Esophagus squamous epithelium (tissue), 5 donors: ENCODE results near the gene NCBP1. TPM values are rescaled to one million over a fixed set of nuclear protein-coding genes. Genes with fewer than 3 reads are reported as not detected.

ENCODE experiments used
- DNase-seq: peaks from one replicate; lab custom pipeline; 2025; lab: John Stamatoyannopoulos, UW
- H3K27ac ChIP-seq, 4 donors: fragments of 200-600 bp; sonication (generic); one replicate each; pipeline ENCODE4 v1.5.1; 2016 to 2019; ENCODE audit warnings: mild to moderate bottlenecking in 1 of 4
- H3K27me3 ChIP-seq, 4 donors: fragments of 200-600 bp; sonication (generic); 1 replicate in 3 of 4; 2 replicates in 1 of 4; pipeline versions ENCODE4 v1.5.1 to v1.6.0; 2017 to 2021; ENCODE audit warnings: antibody characterized with exemption in 1 of 4
- H3K36me3 ChIP-seq, 3 donors: fragments of 200-600 bp; sonication (generic); one replicate each; pipeline ENCODE4 v1.5.1; 2016 to 2019
- H3K4me1 ChIP-seq, 3 donors: fragments of 200-600 bp; sonication (generic); one replicate each; pipeline ENCODE4 v1.5.1; 2017 to 2019
- H3K4me3 ChIP-seq, 4 donors: fragments of 200-600 bp; sonication (generic); 1 replicate in 3 of 4; 2 replicates in 1 of 4; pipeline ENCODE4 v1.5.1; 2016 to 2019; ENCODE audit warnings: mild to moderate bottlenecking in 2 of 4, moderate library complexity in 1 of 4
- H3K9me3 ChIP-seq, 3 donors: fragments of 200-600 bp; sonication (generic); one replicate each; pipeline ENCODE4 v1.5.1; 2016 to 2019
- POLR2A ChIP-seq, 4 donors: fragments of 450-650 bp; IDR thresholded peaks; one replicate each; pipeline ENCODE4 v1.6.1; 2017; ENCODE audit warnings: antibody characterized with exemption in 4 of 4, mild to moderate bottlenecking in 4 of 4, moderate library complexity in 3 of 4
- WGBS, 2 donors: methylation state at CpG; one replicate each; pipeline ENCODE4 v1.1.5; 2018; 5-methylcytosine and 5-hydroxymethylcytosine counted together
- intact Hi-C: fragments of 100-400 bp; cut with DNase I; formaldehyde crosslinking; loops from one replicate; pipeline ENCODE4 v1.15.0; 2022
- total RNA-seq, 4 donors: library from RNA; depleted of rRNA; stranded (reverse); fragments of >200 nt; gene quantifications; one replicate each; pipeline ENCODE4 v1.1.0, GENCODE V29; 2016
- TF ChIP-seq, protein P1 (sequence below), 6 experiments: fragments of 450-650 bp in 4 of 6; fragments of 200-600 bp in 2 of 6; sonication (generic) in 2 of 6; IDR thresholded peaks; one replicate each; pipeline ENCODE4 v1.5.1; 2016 to 2019; ENCODE audit warnings: antibody characterized with exemption in 6 of 6, mild to moderate bottlenecking in 4 of 6, moderate library complexity in 4 of 6
- donor health status: DM: yes; HTN: yes; CAD: no.

NCBP1 gene
- total RNA-seq, 4 donors from 2014 or later, result 11.4 to 23.0 (median 16.4) TPM

DNA sequence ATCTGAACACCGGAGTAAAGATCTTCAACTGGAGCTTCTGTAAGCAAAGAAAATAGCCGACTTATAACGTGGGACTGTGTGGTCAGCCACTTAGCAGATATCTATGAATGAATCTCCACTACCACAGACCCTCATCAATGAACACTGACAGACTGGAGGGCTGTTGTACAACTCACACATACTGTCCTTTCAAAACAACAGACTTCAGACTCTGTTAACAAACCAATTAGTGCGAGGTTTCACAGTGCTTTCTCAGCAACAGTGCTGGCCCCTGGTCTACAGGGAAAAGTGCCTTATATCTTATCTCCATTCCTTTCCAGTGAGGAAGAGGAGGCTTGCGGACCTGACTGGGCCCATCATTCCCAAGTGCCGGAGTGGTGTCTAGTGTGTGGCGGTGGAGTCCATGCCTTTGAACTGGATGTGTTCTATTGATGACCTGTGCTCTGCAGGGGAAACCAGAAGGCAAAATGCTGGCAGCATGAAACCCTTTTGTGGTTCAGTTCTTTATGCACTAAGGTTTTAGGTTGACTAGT lies 34.2 kb upstream of the NCBP1 start:
- intact Hi-C loops, result loop anchor here (10.0 kb wide), 1 partner anchor 195 kb away; no protein-coding TSS in a partner anchor
- DNase-seq, result no peak
- Histone ChIP-seq H3K27me3 (no peaks in the 10 kb centered on the region), H3K4me1 (peaks cover 4 to 26% (median 6%) of the 10 kb centered on the region in 3 donors), H3K4me3 (no peak overlapping the region), H3K36me3 (peaks cover 16 to 53% (median 20%) of the 10 kb centered on the region in 3 donors), H3K9me3 (no peaks in the 10 kb centered on the region), H3K27ac (no peak overlapping the region)
- TF ChIP-seq POLR2A (IDR thresholded peaks at IDR 0.05), result no peak
- TF ChIP-seq, protein P1, sequence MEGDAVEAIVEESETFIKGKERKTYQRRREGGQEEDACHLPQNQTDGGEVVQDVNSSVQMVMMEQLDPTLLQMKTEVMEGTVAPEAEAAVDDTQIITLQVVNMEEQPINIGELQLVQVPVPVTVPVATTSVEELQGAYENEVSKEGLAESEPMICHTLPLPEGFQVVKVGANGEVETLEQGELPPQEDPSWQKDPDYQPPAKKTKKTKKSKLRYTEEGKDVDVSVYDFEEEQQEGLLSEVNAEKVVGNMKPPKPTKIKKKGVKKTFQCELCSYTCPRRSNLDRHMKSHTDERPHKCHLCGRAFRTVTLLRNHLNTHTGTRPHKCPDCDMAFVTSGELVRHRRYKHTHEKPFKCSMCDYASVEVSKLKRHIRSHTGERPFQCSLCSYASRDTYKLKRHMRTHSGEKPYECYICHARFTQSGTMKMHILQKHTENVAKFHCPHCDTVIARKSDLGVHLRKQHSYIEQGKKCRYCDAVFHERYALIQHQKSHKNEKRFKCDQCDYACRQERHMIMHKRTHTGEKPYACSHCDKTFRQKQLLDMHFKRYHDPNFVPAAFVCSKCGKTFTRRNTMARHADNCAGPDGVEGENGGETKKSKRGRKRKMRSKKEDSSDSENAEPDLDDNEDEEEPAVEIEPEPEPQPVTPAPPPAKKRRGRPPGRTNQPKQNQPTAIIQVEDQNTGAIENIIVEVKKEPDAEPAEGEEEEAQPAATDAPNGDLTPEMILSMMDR (IDR thresholded peaks at IDR 0.05), result no peak
- WGBS, 2 donors, result 77% methylated on average over 7 of the region's 7 CpGs

DNA sequence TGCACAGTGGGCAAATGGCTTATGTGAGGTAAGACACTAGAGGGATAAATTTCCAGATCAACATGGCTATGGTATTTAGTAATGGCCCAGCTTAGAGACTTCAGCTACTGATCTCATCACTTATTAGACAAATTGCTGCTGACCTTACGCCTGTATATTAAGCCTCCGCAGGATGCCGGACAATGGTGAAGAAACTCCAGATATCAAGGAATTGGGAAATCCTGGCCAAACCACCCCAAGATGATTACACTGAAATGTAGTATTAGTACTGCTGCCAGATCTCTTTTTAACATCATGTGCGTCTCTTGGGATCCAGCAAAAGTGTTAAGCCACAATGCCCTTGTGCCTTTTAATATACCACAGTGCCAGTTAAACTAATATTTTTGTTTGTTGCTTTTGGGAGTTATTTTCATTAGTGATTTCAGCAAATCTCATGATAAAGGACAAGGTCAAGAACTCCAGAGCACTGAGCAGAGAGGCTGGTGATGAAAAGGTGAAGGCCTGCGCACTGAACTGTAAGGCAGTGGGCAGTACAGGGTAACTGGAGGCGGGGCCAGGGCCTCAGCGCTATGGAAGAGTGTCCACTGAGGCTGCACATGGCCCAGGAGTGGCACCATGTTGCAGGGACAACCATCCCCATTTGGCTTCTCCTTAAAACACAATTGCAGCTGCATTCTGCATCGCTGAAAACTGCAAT lies 32.9 kb upstream of the NCBP1 start:
- intact Hi-C loops, result loop anchor here (5.0 kb wide), 1 partner anchor 133 kb away; no protein-coding TSS in a partner anchor
- Histone ChIP-seq H3K4me3 (no peak overlapping the region), H3K27me3 (no peaks in the 10 kb centered on the region), H3K9me3 (no peaks in the 10 kb centered on the region), H3K27ac (no peak overlapping the region), H3K36me3 (peaks cover 22 to 66% (median 26%) of the 10 kb centered on the region in 3 donors), H3K4me1 (peaks cover 4 to 26% (median 6%) of the 10 kb centered on the region in 3 donors)
- 91 to 93% methylated on average over 8 of the region's 8 CpGs for WGBS, 2 donors
- no peak for DNase-seq
- TF ChIP-seq POLR2A (IDR thresholded peaks at IDR 0.05), result no peak
- TF ChIP-seq, protein P1 (IDR thresholded peaks at IDR 0.05), result no peak

DNA sequence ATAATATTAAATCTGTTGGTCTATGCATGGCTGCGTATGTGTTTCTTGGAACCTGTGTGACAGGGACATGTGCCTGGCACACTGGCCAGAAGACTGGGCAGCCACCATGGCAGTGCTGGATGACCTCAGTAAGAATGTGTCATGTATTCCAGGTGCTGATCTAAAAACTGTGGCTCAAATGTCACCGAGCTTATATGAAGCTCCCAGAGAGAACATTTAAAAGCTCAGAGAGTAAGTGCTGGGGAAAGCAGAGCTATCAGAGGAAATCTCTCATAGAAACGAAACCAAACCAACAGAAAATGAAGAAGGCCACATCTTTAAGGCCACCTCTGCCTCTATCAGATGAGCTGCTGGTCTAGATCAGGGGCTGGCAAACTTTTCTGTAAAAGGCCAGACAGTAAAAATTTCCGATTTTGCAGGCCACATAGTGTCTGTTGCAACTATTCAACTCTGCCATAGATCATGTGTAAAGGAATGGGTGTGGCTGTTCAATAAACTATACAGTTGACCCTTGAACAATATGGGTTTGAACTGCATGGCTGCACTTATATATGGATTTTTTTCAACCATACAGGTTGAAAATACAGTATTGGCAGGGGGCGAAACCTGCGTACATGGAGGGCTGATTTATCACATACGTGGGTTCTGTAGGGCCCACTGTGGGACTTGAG lies 32.3 kb upstream of the NCBP1 start:
- TF ChIP-seq POLR2A (IDR thresholded peaks at IDR 0.05), result no peak
- TF ChIP-seq, protein P1 (IDR thresholded peaks at IDR 0.05), result no peak
- no peak overlapping the region for H3K27ac ChIP-seq
- 91 to 95% methylated on average over 7 of the region's 7 CpGs for WGBS, 2 donors
- no peaks in the 10 kb centered on the region for H3K27me3 ChIP-seq
- H3K4me1 ChIP-seq, result peaks cover 4 to 25% (median 6%) of the 10 kb centered on the region in 3 donors
- intact Hi-C loops, result loop anchor here (5.0 kb wide), 1 partner anchor 134 kb away; no protein-coding TSS in a partner anchor
- no peak overlapping the region for H3K4me3 ChIP-seq
- peaks cover 22 to 73% (median 26%) of the 10 kb centered on the region in 3 donors for H3K36me3 ChIP-seq
- DNase-seq, result no peak
- H3K9me3 ChIP-seq, result no peaks in the 10 kb centered on the region

DNA sequence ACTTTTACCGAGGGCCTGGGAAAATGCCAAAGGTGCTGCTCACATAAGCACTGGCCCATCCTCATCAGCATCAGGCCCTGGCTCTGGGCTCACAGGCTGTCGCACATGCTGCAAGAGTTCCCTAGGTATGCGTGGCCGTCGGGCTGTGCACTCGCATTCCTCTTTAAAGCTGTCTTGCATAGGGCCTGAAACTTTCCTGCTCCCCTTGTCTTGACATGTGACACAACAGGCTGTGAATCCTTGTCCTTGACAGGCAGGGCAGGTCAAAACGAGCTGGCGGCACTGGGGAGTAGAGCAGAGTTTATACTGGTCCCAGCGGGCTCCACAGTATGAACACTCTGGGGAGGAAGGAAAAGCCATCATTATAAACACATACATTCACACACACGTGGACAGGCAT lies 31.2 kb upstream of the NCBP1 start:
- DNase-seq, result no peak
- Histone ChIP-seq H3K27ac (no peak overlapping the region), H3K9me3 (no peaks in the 10 kb centered on the region), H3K4me1 (peaks cover 3 to 14% (median 4%) of the 10 kb centered on the region in 3 donors), H3K4me3 (no peak overlapping the region), H3K36me3 (peaks cover 22 to 82% (median 26%) of the 10 kb centered on the region in 3 donors), H3K27me3 (no peaks in the 10 kb centered on the region)
- TF ChIP-seq, protein P1 (IDR thresholded peaks at IDR 0.05), result no peak
- no peak for TF ChIP-seq POLR2A (IDR thresholded peaks at IDR 0.05)
- 67 to 90% methylated on average over 1 to 5 of the region's 10 CpGs for WGBS, 2 donors
- intact Hi-C loops, result loop anchor here (5.0 kb wide), 1 partner anchor 135 kb away; no protein-coding TSS in a partner anchor
